OCI-LY3 (cell line): Measurements from ENCODE around the gene ABHD12.

Experiments used
- H2AFZ ChIP-seq: fragments of 200-600, 300-600 bp; shearing (Covaris generic); 2 replicates; pipeline ENCODE4 v1.6.0; 2014; ENCODE audit warnings: antibody characterized with exemption, low read depth, low read length
- H3K27ac ChIP-seq: fragments of 200-600, 300-600 bp; sonication (generic); 2 replicates; pipeline ENCODE4 v1.5.1; 2014; ENCODE audit warnings: mild to moderate bottlenecking, low read length, moderate library complexity, mixed read lengths
- H3K27me3 ChIP-seq: fragments of 200-600, 300-600 bp; sonication (generic); 2 replicates; pipeline ENCODE4 v1.6.1; 2014; ENCODE audit warnings: low read depth, low read length, mixed read lengths
- H3K36me3 ChIP-seq: fragments of 200-600, 300-600 bp; sonication (generic); replicated peaks from 2 replicates; pipeline ENCODE3; 2014; ENCODE audit warnings: low read depth, low read length, mixed read lengths
- H3K4me1 ChIP-seq: fragments of 300-600, 200-600 bp; sonication (generic); 2 replicates; pipeline ENCODE4 v1.6.1; 2014; ENCODE audit warnings: low read length, mixed read lengths
- H3K4me2 ChIP-seq: fragments of 200-600, 300-600 bp; sonication (generic); 2 replicates; pipeline ENCODE4 v1.6.1; 2014; ENCODE audit warnings: low read length, mixed read lengths
- H3K4me3 ChIP-seq: fragments of 300-600, 200-600 bp; sonication (generic); 2 replicates; pipeline ENCODE4 v1.5.1; 2014; ENCODE audit warnings: antibody characterized with exemption, mild to moderate bottlenecking, low read length, moderate library complexity
- H3K79me2 ChIP-seq: fragments of 300-600, 200-600 bp; shearing (Covaris generic); 2 replicates; pipeline ENCODE4 v1.6.1; 2014; ENCODE audit warnings: mild to moderate bottlenecking, low read length, mixed read lengths
- H3K9ac ChIP-seq: fragments of 300-600, 200-600 bp; shearing (Covaris generic); 2 replicates; pipeline ENCODE4 v1.6.0; 2014; ENCODE audit warnings: mild to moderate bottlenecking, low read length, moderate library complexity
- H3K9me3 ChIP-seq: fragments of 200-600, 300-600 bp; shearing (Covaris generic); 2 replicates; pipeline ENCODE4 v1.6.1; 2014; ENCODE audit warnings: low read length, mixed read lengths; ENCODE audit not compliant: insufficient read depth
- H4K20me1 ChIP-seq: fragments of 200-600, 300-600 bp; sonication (generic); 2 replicates; pipeline ENCODE4 v1.6.1; 2016; ENCODE audit warnings: low read length, mixed read lengths; ENCODE audit not compliant: insufficient read depth
- CTCF ChIP-seq: fragments of 200-600, 300-600 bp; sonication (generic); IDR thresholded peaks from 2 replicates; pipeline ENCODE4 v1.5.1; 2014; ENCODE audit warnings: antibody characterized with exemption, low read length, low read depth
- EZH2phosphoT487 ChIP-seq: fragments of 200-600 bp; shearing (Covaris generic); IDR thresholded peaks from 2 replicates; pipeline ENCODE4 v1.6.1; 2018; ENCODE audit warnings: antibody characterized with exemption, mixed run types, low read depth

Gene ABHD12

DNA sequence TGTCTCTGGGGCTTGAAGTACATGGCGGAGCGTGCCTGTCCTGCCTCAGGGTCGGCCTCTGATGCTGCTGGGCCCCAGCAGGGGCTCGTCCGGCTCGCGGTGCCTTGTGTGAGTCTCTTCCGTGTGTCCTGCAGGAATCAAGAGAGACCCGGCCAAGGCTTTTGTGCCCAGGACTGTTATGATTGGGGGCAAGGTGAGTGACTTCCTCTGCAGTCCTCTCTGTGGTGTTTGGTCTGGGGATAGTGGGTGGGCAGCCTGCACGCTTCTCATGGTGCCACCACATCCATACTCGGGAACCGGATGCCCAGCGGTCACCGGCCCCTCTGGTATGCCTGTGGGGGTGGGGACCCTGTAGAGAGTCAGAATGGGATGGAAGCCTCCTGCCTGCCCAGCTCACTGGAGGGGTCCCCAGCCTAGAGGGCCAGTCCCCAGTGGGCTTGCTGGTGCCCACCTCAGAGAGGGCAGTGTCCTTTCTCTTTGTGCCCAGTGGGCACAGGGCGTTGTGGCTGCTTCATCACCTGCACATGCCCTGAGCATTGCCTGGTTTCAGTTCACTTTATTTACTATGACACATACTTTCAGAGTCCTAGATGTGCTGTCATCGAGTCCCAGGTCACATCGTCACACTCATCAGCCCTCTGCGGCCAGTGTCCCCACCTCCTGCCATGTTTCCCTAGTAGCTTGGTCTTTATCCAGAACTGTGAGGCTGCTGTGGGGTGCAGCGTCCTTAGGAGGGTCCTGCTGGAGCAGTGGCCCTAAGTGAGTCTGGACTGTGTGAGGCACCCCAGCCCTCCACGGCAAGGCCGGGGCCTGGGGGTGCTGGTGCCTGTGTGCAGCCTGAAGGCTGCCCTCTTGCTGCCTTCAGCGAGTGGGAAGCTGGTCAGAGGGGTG is 102.1 kb downstream of the ABHD12 start:
- no peak overlapping the region for H3K4me3 ChIP-seq
- H3K4me1 ChIP-seq = peaks cover 13% of the 10 kb centered on the region
- H3K27ac ChIP-seq = no peak overlapping the region
- H3K4me2 ChIP-seq = peak overlapping the region; percentile 44
- H3K9me3 ChIP-seq = no peaks in the 10 kb centered on the region
- peaks cover 5% of the 10 kb centered on the region for H4K20me1 ChIP-seq
- no peaks in the 10 kb centered on the region for H3K79me2 ChIP-seq
- H2AFZ ChIP-seq = no peak overlapping the region
- TF ChIP-seq EZH2phosphoT487 (no peak), CTCF (no peak)
- no peak overlapping the region for H3K9ac ChIP-seq
- H3K27me3 ChIP-seq = no peaks in the 10 kb centered on the region
- H3K36me3 ChIP-seq = peaks cover 24% of the 10 kb centered on the region

DNA sequence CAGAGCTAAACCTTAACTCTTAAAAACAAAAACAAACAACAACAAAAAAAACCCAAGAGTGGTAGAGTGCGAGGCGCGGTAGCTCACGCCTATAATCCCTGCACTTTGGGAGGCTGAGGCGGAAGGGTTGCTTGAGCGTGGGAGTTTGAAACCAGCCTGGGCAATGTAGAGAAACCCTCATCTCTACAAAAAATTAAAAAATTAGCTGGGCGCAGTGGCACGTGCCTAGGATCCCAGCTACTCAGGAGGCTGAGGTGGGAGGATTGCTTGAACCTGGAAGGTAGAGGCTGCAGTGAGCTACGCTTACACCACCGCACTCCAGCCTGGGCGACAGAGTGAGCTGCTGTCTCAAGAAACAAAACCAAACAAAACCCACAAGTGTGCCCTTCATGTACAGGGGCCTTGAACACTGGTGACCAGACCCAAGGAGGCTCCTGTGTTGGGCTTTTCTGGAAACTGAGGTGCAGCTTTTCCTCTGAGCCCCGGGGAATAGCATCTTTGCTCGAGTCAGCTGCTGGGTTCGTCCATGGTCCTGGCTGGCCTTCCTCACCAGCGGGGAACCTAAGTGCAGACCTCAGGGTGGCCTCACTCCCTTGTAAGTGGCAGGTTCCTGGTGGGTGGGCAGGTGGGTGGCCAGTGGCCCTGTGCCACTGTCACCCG is 102.9 kb downstream of the ABHD12 start:
- Histone ChIP-seq H2AFZ (no peak overlapping the region), H3K27me3 (no peaks in the 10 kb centered on the region), H3K9me3 (no peaks in the 10 kb centered on the region), H4K20me1 (peaks cover 5% of the 10 kb centered on the region), H3K4me2 (no peak overlapping the region), H3K4me1 (peaks cover 13% of the 10 kb centered on the region), H3K9ac (no peak overlapping the region), H3K27ac (no peak overlapping the region), H3K36me3 (peaks cover 24% of the 10 kb centered on the region), H3K79me2 (no peaks in the 10 kb centered on the region), H3K4me3 (no peak overlapping the region)
- no peak for TF ChIP-seq EZH2phosphoT487
- no peak for TF ChIP-seq CTCF

GRCh38 chr20:25286917-25287316 is 103.7 kb downstream of the ABHD12 start:
- Histone ChIP-seq H3K36me3 (peaks cover 27% of the 10 kb centered on the region), H2AFZ (no peak overlapping the region)

More at GRCh38 chr20:25286917-25287316, 103.7 kb downstream of the ABHD12 start:
- H4K20me1 ChIP-seq = peaks cover 9% of the 10 kb centered on the region
- H3K4me1 ChIP-seq = peaks cover 19% of the 10 kb centered on the region
- H3K27me3 ChIP-seq = no peaks in the 10 kb centered on the region
- H3K79me2 ChIP-seq = no peaks in the 10 kb centered on the region
- no peaks in the 10 kb centered on the region for H3K9me3 ChIP-seq
- H3K4me2 ChIP-seq = no peak overlapping the region
- no peak overlapping the region for H3K4me3 ChIP-seq
- H3K27ac ChIP-seq = no peak overlapping the region
- no peak overlapping the region for H3K9ac ChIP-seq
- TF ChIP-seq EZH2phosphoT487 (no peak), CTCF (no peak)
